ENCODE data around the gene BTBD2. TPM values are rescaled to one million over a fixed set of nuclear protein-coding genes. Genes with fewer than 3 reads are reported as not detected.

Gene BTBD2
- polyA plus RNA-seq, 1 donor (not counting 4 experiments of a cell fraction or from before 2014, with no cell fraction given) = 22.3 TPM

DNA sequence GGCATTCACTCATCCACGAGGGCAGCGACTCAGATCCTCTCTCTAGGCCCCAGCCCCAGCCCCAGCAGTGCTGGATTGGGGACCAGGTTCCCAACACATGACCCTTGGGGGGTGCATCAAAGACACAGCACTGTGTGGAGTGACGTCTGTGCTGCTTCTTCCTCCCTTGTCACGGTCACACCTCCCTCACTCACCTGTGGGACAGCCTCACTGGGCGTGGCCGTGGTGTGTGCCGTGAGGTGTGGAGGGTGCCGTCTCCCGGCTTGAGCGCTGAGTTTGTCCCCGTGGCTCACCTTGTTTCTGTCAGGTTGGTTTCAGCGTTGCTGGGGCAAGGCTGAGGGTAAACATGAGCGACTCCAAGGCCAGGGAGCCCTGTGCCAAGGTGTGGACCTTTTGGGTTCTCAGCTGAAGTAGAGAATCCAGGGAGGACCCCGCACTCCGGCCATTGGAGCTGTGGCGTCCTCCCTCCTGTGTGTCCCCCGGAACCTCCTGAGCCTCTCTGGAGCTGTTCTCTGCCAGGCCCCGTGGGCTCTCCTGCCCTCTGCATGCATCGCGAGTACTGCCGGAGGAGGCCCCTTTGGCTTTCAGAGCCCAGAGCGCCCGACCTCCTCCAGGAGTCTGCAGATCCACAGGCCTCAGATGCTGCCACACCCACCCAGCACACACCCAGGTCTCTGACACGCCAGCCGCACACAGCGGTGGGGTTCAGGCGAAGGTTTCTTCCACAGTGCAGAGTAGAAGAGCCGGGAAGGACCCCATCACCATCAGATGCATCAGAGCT lies 40.9 kb downstream of the BTBD2 start:
- peaks cover 8 to 17% of the 10 kb centered on the region in 2 experiments for H3K36me3 ChIP-seq (ENCODE audit: control insufficient read depth in 2 of 2, extremely low read depth in 1 of 2, insufficient read depth in 2 of 2, low read length in 2 of 2)
- H3K9ac ChIP-seq (ENCODE audit: control insufficient read depth, extremely low read depth, insufficient read depth, low read length) = no peak overlapping the region

DNA sequence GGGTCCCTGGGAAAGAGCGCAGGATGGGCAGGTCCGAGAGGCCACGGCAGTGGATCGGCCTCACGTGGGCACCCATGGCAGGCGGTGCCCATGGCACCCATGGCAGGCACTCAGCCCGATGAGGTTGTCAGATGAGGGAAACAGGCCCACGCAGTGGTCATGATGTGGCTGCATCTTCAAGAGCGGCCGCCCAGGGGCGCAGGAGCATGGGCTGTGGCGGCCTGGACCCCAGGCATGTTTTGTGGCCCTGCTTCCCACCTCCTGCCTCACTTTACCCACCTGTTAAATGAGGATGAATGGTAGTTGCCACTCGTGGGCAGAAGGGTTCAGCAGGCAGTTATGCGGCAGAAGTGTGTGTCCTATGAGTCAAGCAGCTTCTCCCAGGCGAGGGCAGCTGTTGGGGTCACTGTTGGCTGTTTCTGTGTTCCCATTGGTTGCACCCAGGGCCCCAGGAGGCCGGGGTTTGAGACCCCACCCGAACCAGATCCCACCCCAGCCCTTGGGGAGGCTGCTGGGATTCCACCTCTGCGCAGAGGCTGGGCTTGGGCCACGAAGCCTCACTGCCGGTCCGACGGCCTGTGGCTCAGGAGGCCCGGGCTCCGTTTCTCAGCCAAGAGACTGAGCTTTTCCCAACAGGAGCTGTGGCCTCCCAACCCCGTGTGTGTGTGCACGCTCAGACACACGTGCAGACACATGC lies 44.6 kb downstream of the BTBD2 start:
- dilution Hi-C loops (cut with MboI; ENCODE audit: extremely low pct_ligation_motif_present, low sequenced_read_pairs) = no loop called here
- H3K36me3 ChIP-seq (ENCODE audit: control insufficient read depth in 2 of 2, extremely low read depth in 1 of 2, insufficient read depth in 2 of 2, low read length in 2 of 2) = peaks cover 1 to 16% of the 10 kb centered on the region in 2 experiments
- DNase-seq (ENCODE audit: low read depth, low spot score) = no peak

More for the DNA sequence above, 40.9 kb downstream of the BTBD2 start:
- Histone ChIP-seq H3K27ac (ENCODE audit: control insufficient read depth, insufficient read depth, low read length) (no peak overlapping the region), H3K79me2 (ENCODE audit: control insufficient read depth, insufficient read depth, low read length) (peaks cover 53% of the 10 kb centered on the region), H2AFZ (ENCODE audit: control insufficient read depth, low read length) (no peak overlapping the region), H3K4me1 (ENCODE audit: control insufficient read depth, extremely low read depth, insufficient read depth, low read length) (no peaks in the 10 kb centered on the region), H3K9me1 (ENCODE audit: control insufficient read depth, extremely low read depth, insufficient read depth, low read length) (no peaks in the 10 kb centered on the region), H4K20me1 (ENCODE audit: control insufficient read depth, extremely low read depth, insufficient read depth, low read length) (peaks cover 14% of the 10 kb centered on the region), H3K4me3 (ENCODE audit: control insufficient read depth in 2 of 3, extremely low read depth in 1 of 3, insufficient read depth in 2 of 3, low read depth in 1 of 3, low read length in 3 of 3) (no peak overlapping the region), H3K4me2 (ENCODE audit: control insufficient read depth, extremely low read depth, insufficient read depth, low read depth, low read length) (no peak overlapping the region), H3K27me3 (ENCODE audit: control insufficient read depth, extremely low read depth, insufficient read depth, low read length) (no peaks in the 10 kb centered on the region), H3K9me3 (ENCODE audit: control insufficient read depth, low read depth, low read length) (no peaks in the 10 kb centered on the region)
- TF ChIP-seq EZH2 (IDR thresholded peaks at IDR 0.05; ENCODE audit: low read length) = no peak
- TF ChIP-seq, protein P1, sequence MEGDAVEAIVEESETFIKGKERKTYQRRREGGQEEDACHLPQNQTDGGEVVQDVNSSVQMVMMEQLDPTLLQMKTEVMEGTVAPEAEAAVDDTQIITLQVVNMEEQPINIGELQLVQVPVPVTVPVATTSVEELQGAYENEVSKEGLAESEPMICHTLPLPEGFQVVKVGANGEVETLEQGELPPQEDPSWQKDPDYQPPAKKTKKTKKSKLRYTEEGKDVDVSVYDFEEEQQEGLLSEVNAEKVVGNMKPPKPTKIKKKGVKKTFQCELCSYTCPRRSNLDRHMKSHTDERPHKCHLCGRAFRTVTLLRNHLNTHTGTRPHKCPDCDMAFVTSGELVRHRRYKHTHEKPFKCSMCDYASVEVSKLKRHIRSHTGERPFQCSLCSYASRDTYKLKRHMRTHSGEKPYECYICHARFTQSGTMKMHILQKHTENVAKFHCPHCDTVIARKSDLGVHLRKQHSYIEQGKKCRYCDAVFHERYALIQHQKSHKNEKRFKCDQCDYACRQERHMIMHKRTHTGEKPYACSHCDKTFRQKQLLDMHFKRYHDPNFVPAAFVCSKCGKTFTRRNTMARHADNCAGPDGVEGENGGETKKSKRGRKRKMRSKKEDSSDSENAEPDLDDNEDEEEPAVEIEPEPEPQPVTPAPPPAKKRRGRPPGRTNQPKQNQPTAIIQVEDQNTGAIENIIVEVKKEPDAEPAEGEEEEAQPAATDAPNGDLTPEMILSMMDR (optimal IDR thresholded peaks at IDR 0.05 in 1 of 3, IDR thresholded peaks at IDR 0.05 in 1 of 3, conservative IDR thresholded peaks at IDR 0.05 in 1 of 3; ENCODE audit: extremely low read depth in 1 of 3, insufficient read depth in 2 of 3, low read length in 3 of 3) = no peak
- dilution Hi-C loops (cut with MboI; ENCODE audit: extremely low pct_ligation_motif_present, low sequenced_read_pairs) = no loop called here
- DNase-seq (ENCODE audit: low read depth, low spot score) (no peak), FAIRE-seq (no peak)

More for the DNA sequence above, 44.6 kb downstream of the BTBD2 start:
- H3K79me2 ChIP-seq (ENCODE audit: control insufficient read depth, insufficient read depth, low read length) = peaks cover 59% of the 10 kb centered on the region
- H3K27me3 ChIP-seq (ENCODE audit: control insufficient read depth, extremely low read depth, insufficient read depth, low read length) = no peaks in the 10 kb centered on the region
- H3K9me3 ChIP-seq (ENCODE audit: control insufficient read depth, low read depth, low read length) = no peaks in the 10 kb centered on the region
- no peaks in the 10 kb centered on the region for H3K9me1 ChIP-seq (ENCODE audit: control insufficient read depth, extremely low read depth, insufficient read depth, low read length)
- H3K4me2 ChIP-seq (ENCODE audit: control insufficient read depth, extremely low read depth, insufficient read depth, low read depth, low read length) = no peak overlapping the region
- no peak overlapping the region for H3K27ac ChIP-seq (ENCODE audit: control insufficient read depth, insufficient read depth, low read length)
- peaks cover 10% of the 10 kb centered on the region for H4K20me1 ChIP-seq (ENCODE audit: control insufficient read depth, extremely low read depth, insufficient read depth, low read length)
- no peak for FAIRE-seq
- TF ChIP-seq, protein P1 (optimal IDR thresholded peaks at IDR 0.05 in 1 of 3, IDR thresholded peaks at IDR 0.05 in 1 of 3, conservative IDR thresholded peaks at IDR 0.05 in 1 of 3; ENCODE audit: extremely low read depth in 1 of 3, insufficient read depth in 2 of 3, low read length in 3 of 3) = no peak
- TF ChIP-seq EZH2 (IDR thresholded peaks at IDR 0.05; ENCODE audit: low read length) = no peak
- H3K9ac ChIP-seq (ENCODE audit: control insufficient read depth, extremely low read depth, insufficient read depth, low read length) = no peak overlapping the region
- no peak overlapping the region for H3K4me3 ChIP-seq (ENCODE audit: control insufficient read depth in 2 of 3, extremely low read depth in 1 of 3, insufficient read depth in 2 of 3, low read depth in 1 of 3, low read length in 3 of 3)
- no peaks in the 10 kb centered on the region for H3K4me1 ChIP-seq (ENCODE audit: control insufficient read depth, extremely low read depth, insufficient read depth, low read length)
- H2AFZ ChIP-seq (ENCODE audit: control insufficient read depth, low read length) = no peak overlapping the region
